Activated CD4-positive, alpha-beta T cell treated with anti-CD3 and anti-CD28 coated beads, Interleukin-2, amount 50 U/mL, for 16 hours (primary cell): Measurements from ENCODE around the gene SMIM1.

Source experiments
- DNase-seq: peaks from one replicate; pipeline ENCODE4 v3.0.0-alpha.2; 2020

Gene SMIM1

DNA sequence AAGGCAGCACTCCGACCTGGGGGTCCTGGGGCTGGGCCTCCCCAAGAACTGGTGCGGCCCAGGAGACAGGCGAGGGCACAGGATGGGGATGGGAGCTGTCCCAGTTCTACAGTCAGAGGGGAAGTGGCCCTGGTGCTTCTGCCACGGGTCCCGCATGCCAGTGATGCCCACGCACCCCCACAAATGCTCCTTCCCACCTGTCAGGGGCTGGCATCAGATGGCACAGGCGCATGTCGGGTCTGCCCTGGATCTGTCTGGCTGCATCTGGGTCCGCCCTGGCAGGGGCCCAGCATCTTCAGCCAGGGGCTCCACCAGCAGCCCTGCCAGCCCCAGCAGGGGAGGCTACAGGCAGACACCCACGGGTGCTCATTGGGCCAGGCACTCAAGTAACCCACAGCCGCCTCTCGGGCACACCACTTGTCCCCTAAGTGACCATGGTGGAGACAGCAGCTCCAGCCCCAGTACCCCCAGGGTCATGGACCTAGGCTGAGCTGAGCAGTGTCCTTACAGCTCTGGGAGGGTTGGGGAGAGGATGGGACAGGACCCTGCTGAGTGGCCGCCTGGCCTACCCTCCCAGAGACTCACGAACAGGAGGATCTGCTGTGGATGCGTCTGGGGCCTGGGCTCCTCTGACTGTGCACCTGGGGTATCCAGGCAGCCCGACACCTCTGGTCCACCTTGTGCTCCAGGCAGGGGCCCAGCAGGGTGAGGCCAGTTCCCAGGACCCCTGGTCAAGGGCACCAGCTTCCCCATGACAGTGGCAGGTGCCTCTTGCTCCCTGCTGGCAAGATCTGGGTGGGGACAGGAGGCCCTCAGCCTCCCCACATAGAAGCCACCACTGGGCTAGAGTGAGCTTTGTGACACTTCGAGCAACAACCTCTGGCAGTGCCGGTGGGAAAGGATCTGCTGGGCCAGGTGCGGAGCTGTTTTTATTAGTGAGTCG, 5.4 kb downstream of the SMIM1 start:
- no peak for DNase-seq

- DNase-seq, result no peak
These were observed 6.2 kb downstream of the SMIM1 start for GRCh38 chr1:3778590-3779264.

DNA sequence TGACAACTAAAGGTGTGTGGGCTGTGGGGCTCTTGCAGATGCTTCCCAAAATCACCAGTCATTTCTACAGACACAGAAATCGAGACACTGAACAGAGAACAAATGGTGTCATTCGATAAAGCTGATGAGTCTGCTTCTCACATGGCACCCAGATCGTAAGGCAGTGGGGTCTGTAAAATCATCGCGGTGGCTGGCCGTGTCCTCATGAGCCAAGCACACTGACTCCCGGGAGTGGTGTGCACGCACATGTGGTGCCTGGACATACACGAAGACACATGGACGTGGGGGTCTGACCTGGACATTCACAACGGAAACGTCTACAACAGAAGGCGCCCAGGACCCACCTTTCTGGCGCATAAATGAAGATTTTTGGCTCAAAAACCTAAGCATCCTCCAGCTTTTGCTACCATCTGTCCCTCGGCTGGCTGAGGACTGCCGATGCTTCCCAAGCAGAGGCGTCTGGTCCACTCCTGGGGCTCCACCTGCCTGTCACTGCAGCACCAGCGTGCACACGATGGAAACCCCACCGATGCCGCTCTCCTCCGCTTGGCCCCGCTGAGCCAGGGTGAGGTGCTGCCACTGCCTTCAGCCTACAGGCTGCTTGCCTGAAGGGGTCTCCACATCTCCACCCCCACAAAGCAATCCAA, 6.8 kb downstream of the SMIM1 start:
- DNase-seq, result no peak

DNA sequence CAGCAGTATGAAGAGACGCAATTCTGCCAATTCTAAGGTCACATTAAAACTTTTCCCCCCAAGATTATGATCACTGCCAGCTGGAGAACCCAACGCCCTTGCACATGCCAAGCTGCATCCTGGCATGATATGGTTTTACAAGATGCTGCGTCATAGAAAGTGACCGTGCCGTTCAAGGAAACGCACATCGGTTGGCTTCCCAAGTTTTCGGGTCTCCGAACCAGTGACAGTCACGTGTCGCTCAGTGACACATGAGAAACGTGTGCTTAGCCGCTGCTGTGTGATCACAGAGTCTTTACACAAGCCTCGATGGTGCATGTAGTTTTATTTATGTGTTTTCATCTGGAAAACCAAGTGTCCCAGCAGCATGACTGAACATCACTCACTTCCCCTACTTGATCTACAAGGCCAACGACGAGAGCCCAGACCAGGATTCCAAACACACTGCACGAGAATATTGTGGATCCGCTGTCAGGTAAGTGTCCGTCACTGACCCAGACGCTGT, 7.4 kb downstream of the SMIM1 start:
- DNase-seq, result no peak

- DNase-seq, result no peak
These were observed 8.4 kb downstream of the SMIM1 start for GRCh38 chr1:3780901-3781300.

DNA sequence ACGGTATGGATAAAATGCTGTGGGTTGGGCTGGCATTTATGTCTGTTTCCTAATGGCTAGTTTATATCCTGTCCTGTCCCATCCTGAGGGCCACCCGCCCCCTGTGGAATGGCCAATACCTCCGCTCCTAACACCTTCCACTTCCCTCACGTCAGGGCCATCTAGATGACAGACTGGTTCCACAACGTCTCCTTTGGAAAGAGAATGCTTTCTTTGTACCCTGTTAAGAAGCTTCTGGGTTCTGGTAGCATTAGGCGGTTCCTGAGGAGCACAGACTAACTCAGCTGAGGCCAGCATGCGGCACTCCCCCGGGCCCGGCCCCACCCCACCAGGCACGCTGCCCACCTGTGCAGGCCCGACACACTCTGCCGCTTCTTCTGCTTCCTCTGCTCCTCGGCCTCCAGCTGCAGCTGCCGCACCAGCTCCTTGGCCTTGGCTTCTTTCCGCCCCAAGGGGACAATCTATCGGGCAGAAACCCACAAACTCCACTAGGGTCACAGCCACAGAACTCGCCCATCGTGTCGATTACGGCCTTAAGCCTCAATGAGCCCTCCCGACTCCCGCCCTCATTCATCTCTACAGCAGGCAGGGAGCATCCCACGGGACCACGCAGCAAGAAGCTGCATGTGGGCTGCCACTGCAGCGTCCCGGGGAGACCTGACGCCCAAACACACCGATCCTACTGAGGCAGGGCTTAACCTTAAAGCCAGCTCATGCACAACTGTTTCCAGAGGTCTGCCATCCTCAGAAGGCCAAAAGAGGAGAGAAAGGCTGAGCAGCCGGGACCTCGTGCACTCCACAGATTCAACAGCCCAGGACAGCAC, 11.3 kb downstream of the SMIM1 start:
- no peak for DNase-seq

DNA sequence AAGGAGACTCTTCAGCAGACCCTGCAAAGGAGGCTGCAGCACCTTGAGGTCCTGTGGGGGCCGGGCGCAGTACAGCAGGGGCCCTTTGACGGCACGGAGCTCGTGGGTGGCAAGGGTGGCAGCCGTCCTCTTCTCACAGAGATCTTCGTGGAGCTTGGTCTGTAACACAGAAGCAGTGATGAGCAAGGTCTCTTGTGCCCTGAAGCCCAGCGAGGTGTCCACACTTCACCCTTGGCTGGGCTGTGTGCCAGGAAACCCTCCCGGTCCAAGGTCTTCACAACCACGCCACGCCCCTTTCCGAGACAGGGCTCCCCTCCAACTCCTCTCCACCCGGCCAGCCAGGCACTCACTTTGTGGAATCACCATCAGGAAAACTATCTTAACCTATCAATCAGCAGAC, 12.5 kb downstream of the SMIM1 start:
- DNase-seq, result no peak

DNA sequence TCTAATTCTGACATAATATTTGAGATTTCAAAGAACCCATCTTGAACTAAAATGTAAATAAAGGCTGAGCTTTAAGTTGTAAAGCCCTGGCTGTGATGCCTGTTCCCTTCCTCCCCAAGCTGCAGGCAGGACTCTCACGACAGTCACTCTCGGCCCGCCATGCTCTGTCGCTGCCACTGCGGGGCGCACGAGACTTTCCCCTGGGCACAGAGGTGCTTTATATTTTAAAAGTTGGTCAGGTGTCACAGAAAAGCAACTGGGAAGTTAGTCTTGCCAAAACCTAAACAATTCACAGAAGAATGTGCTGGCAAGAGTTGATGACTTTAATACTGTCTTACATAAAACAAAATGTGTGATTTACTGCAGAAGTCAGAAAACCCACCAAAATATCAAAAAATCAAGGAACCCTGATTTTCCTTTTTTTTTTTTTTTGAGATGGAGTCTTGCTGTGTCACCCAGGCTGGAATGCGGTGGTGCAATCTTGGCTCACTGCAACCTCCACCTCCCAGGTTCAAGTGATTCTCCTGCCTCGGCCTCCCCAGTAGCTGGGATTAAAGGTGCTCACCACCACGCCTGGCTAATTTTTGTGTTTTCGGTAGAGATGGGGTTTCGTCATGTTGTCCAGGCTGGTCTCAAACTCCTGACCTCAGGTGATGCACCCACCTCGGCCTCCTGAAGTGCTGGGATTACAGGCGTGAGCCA, 13.1 kb downstream of the SMIM1 start:
- DNase-seq, result peak; percentile 25

DNA sequence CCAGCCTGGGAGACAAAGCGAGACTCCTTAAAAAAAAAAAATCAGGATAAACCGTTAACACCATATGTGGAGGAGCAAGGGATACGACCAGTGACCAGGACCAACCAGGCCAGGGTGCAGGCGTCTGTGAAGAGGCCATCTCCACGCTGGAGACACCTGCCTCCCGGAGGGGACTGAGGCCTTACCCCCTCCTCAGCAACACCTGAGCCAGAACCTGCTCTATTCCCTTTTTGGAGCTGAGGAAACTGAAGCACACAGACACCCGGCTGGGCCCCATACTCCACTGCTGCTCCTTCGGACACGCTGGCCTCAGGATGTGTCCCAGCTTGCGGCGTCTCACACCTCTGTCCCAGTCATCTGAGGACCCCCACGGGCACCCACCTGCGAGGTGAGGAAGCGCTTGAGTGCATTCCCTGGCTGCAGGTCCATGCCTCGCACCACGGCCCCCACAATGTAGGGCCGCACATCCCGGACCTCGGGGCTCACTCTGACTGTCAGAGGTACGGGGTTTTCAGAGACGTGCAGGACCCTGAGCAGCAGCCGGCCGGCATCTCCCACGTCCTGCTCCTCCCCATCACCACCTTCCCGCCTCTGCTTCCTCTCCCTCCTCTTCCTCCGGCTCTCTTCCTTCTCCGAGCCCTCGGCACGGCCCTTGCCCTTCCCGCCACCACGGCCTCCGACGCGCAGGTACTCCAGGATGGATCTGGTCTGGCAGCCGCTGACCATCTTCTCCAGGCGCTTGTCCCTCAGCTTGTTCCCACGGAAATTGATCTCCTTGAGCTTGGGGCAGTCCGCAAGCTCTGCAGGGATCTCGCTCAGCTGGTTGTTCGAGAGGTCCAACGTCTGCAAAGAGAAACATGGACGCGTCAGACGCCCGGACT, 14.2 kb downstream of the SMIM1 start:
- no peak for DNase-seq

- peak; percentile 90 for DNase-seq
These were observed 14.8 kb downstream of the SMIM1 start for GRCh38 chr1:3787349-3787715.

GRCh38 chr1:3787745-3788605, 15.4 kb downstream of the SMIM1 start:
- no peak for DNase-seq

DNA sequence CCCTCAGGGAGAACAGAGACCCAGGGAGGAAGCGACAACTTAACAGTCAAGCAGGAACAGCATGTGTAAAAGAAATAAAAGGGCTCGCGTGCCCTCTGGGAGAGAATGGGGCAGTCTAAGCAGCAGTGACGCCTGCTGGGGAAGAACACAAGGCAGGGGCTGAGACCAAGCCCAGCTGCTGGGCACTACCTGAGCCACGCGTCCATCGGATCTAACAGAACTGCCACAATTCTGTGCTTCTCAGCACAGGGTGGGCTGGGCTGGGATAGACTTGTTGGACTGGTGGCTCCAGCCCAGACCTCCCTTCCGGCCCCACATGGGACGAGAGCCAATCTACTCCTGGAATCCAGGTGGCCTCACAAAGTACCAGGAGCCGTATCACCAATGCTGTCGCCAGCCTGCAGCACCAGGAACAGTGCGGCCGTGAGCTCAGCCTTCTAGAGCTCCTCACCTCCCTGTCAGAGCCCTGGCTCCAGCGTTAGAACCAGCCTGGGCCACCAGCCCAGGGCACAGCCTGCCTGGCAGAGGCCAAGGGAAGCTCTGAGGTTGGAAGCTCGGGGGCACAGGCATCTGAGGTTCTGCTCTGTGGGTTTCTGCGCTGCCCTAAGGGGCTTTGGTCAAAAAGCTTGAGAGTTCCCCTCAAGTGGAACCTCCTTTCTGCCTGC, 16.3 kb downstream of the SMIM1 start:
- no peak for DNase-seq

- DNase-seq, result no peak
These were observed 17.1 kb downstream of the SMIM1 start for GRCh38 chr1:3789421-3790300.

DNA sequence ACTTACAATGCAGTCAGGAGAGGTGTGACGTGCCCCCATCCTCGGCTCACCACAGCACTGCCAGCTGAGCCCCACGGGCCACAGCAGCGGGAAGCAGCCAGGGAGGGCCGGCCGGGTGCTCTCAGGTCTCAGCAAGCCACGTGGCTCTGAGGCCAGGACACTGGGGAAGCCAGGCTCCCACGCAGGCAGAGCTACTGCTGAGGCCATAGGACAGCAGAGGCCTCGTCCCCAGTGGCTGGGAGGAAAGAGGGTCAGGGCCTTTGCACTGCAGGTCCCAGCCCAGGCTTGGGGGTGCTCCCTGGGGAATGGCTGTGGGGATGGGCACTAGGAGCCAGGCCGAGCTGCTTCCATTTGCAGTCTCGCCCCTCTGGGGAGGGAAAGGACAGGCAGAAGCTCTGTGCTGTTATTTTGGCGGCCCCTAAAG, 18.0 kb downstream of the SMIM1 start:
- DNase-seq, result no peak

- DNase-seq, result no peak
These were observed 18.4 kb downstream of the SMIM1 start for GRCh38 chr1:3790952-3791351.

GRCh38 chr1:3795453-3796214, 23.1 kb downstream of the SMIM1 start:
- DNase-seq, result no peak
